ENCODE data around the gene M1AP.

Gene M1AP, protein sequence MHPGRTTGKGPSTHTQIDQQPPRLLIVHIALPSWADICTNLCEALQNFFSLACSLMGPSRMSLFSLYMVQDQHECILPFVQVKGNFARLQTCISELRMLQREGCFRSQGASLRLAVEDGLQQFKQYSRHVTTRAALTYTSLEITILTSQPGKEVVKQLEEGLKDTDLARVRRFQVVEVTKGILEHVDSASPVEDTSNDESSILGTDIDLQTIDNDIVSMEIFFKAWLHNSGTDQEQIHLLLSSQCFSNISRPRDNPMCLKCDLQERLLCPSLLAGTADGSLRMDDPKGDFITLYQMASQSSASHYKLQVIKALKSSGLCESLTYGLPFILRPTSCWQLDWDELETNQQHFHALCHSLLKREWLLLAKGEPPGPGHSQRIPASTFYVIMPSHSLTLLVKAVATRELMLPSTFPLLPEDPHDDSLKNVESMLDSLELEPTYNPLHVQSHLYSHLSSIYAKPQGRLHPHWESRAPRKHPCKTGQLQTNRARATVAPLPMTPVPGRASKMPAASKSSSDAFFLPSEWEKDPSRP

DNA sequence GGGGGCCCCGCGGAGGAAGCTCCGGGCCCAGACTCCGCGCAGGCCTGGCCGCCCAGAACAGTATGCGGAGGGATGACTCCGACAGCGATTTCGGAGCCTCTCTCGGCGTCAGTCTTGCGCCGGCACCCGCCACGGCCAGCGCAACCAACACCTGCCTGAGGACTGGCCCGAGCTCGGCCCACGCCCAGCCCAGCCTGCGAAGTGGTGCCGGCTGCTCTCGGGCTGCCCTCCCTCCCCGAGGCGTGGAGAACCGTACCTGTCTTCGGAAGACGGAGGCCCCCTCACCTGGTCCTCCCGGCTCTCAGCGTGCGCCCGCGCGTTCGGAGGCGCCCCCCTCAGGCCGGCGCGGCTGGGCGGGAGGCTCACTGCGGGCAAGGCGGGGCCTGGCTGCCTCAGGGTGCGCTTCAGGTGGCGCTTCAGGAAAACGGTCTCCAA is at the start of gene M1AP:
Gene M1AP (minus strand): TSS at position 322 of the 435 bp plus-strand sequence. CDS start 8,055 bp downstream, outside the sequence.
- Histone ChIP-seq H3K4me2 (no peak within 1 kb of the TSS), H3K36me3 (no peaks in the 10 kb centered on the region), H3K27me3 (no peaks in the 10 kb centered on the region), H4K20me1 (no peaks in the 10 kb centered on the region), H3K4me3 (no peak within 1 kb of the TSS; the same call in 1 of the 2 replicates), H3K27ac (no peak within 1 kb of the TSS), H3K4me1 (no peaks in the 10 kb centered on the region), H3K9ac (no peak within 1 kb of the TSS), H3K9me3 (peaks cover 10% of the 10 kb centered on the region)
- no peak for TF ChIP-seq Cebpa-rat (IDR thresholded peaks at IDR 0.05)

DNA sequence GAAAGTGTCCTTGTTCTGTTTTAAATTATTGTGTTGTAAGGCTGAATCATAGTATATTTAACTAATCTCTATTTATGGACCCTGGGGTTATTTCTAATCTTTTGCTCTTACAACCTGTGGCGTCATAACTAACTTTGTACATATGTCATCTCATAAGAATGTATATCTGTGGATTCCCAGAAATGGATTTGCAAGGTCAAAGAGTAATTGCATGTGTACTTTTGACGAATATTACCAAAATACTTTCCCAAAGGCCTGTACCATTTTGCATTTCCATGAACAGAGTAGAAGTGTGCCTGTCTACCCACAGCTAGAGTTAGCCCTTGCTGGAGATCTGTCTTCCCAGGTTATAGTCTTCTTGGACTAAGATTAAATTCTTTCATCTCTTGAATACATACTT is 48.7 kb upstream of the M1AP start:
- H3K4me3 ChIP-seq: no peak overlapping the region
- no peak overlapping the region for H3K4me2 ChIP-seq
- no peaks in the 10 kb centered on the region for H3K9me3 ChIP-seq
- H3K27ac ChIP-seq: no peak overlapping the region
- no peaks in the 10 kb centered on the region for H3K36me3 ChIP-seq
- H3K9ac ChIP-seq: no peak overlapping the region
- H3K27me3 ChIP-seq: no peaks in the 10 kb centered on the region
- no peaks in the 10 kb centered on the region for H4K20me1 ChIP-seq
- peaks cover 13% of the 10 kb centered on the region; the same call in 1 of the 2 replicates for H3K4me1 ChIP-seq
- TF ChIP-seq Cebpa-rat (IDR thresholded peaks at IDR 0.05): no peak

DNA sequence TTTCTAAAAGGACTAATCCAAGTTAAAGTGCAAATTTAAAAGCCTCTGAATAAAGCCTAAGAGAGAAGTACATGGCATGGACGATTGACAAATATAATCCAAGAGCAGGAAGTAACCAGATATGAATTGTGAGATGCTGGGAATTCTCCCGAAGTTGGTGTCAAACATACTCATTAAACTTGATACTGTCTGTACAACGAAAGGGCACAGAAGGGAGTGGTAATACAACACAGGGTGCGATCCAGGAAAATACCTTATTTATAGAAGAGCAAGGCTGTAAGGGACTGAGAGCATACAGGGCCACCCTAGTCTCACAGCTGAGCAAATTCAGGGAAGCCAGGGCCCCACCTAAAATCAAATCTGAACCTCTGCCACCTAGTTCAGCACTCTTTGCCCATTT is 47.5 kb upstream of the M1AP start:
- Histone ChIP-seq H3K27ac (no peak overlapping the region), H3K36me3 (no peaks in the 10 kb centered on the region), H3K9me3 (no peaks in the 10 kb centered on the region), H4K20me1 (no peaks in the 10 kb centered on the region), H3K4me2 (no peak overlapping the region), H3K4me3 (no peak overlapping the region), H3K27me3 (no peaks in the 10 kb centered on the region), H3K9ac (no peak overlapping the region), H3K4me1 (peaks cover 10% of the 10 kb centered on the region; the same call in 1 of the 2 replicates)
- TF ChIP-seq Cebpa-rat (IDR thresholded peaks at IDR 0.05): no peak

DNA sequence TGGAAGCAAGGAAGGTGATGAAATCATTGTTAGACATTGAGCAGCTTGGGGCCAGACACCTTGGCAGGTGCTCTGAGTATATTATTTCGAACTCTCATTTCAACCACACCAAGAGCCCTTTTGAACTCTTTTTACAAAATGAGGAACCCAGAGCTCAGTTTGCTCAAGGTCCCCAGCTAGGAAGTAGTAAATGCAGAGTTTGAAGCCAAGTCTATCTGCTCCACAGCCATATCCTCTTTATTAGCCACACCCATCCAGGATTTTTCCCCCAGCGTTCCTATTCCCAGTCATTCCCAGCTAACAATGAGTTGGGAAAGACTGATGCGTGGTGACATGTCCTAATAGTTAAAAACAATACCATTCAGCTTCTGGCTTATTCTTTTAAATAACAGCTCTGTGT is 46.2 kb upstream of the M1AP start:
- no peaks in the 10 kb centered on the region for H3K27me3 ChIP-seq
- H3K9ac ChIP-seq: no peak overlapping the region
- no peaks in the 10 kb centered on the region for H4K20me1 ChIP-seq
- 0 out of 2 replicates have a peak, but pooled peaks cover 7% of the 10 kb centered on the region for H3K4me1 ChIP-seq
- H3K36me3 ChIP-seq: no peaks in the 10 kb centered on the region
- no peak overlapping the region for H3K27ac ChIP-seq
- TF ChIP-seq Cebpa-rat (IDR thresholded peaks at IDR 0.05): no peak
- H3K9me3 ChIP-seq: no peaks in the 10 kb centered on the region
- H3K4me3 ChIP-seq: no peak overlapping the region
- no peak overlapping the region for H3K4me2 ChIP-seq

DNA sequence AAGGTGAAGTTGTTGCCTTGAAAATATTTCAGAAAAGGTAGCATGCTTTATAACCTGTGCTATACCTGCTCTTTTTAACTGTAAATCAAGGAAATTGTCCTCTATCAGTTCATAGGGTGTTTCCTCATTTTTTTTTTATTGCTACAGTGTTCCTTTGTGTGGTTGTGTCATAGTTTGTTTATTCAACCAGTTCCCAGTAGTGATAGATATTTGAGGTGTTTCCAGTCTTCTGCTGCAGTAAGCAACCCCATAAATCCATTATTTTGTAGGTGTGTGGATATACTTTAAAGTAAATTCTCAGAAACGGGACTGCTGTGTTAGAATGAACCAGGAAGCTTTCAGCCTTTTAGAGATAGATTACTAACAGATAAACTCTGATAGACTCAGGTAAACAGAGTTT is 45.5 kb upstream of the M1AP start:
- H3K9ac ChIP-seq: no peak overlapping the region
- H3K9me3 ChIP-seq: no peaks in the 10 kb centered on the region
- no peak overlapping the region for H3K27ac ChIP-seq
- H3K36me3 ChIP-seq: no peaks in the 10 kb centered on the region
- TF ChIP-seq Cebpa-rat (IDR thresholded peaks at IDR 0.05): no peak
- 0 out of 2 replicates have a peak, but pooled peaks cover 7% of the 10 kb centered on the region for H3K4me1 ChIP-seq
- H4K20me1 ChIP-seq: no peaks in the 10 kb centered on the region
- no peaks in the 10 kb centered on the region for H3K27me3 ChIP-seq
- no peak overlapping the region for H3K4me3 ChIP-seq
- H3K4me2 ChIP-seq: no peak overlapping the region

DNA sequence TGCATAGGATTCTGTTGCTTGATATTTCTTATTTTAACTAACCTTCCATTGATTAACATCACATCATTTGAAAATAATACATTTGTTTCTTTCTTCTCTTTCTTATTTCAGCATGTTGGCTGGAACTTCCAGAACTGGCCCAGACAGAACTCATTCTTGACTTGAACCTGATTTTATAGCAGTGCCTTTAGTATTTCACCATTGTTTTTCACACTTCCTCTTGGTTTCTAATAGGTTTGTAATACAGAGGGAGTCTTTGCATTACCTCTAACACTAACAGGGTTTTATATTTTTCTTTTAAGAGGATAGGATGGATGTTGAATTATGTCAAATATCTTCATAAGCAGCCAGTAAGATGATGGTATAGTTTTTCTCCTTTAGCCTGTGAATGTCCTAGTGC is 45.1 kb upstream of the M1AP start:
- no peak for TF ChIP-seq Cebpa-rat (IDR thresholded peaks at IDR 0.05)
- Histone ChIP-seq H3K4me3 (no peak overlapping the region), H3K27ac (no peak overlapping the region), H3K27me3 (no peaks in the 10 kb centered on the region), H3K9me3 (no peaks in the 10 kb centered on the region), H3K4me1 (0 out of 2 replicates have a peak, but pooled peaks cover 7% of the 10 kb centered on the region), H3K9ac (no peak overlapping the region), H4K20me1 (no peaks in the 10 kb centered on the region), H3K4me2 (no peak overlapping the region), H3K36me3 (no peaks in the 10 kb centered on the region)

DNA sequence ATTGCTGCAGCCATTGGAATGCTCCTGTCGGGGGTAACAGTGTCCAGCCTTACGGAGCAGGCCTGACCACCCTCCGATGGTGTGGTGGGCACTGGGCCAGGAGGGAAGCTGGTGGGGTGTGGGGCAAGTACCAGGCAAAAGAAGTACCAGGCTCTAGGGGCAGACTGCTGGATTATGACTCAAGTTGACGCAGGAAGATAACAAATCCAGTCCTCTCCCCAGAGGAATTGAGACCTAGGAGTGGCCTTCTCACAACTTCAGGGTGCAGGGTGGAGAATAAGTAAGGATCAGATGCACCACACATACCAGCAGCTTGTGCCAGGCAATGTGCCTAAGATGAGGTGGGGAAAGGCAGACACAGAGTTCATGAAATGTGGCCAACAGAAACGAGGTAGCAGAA is 43.8 kb upstream of the M1AP start:
- H3K27ac ChIP-seq: no peak overlapping the region
- H3K9me3 ChIP-seq: no peaks in the 10 kb centered on the region
- no peak overlapping the region for H3K9ac ChIP-seq
- H3K36me3 ChIP-seq: no peaks in the 10 kb centered on the region
- no peaks in the 10 kb centered on the region for H4K20me1 ChIP-seq
- no peak for TF ChIP-seq Cebpa-rat (IDR thresholded peaks at IDR 0.05)
- H3K4me2 ChIP-seq: no peak overlapping the region
- H3K27me3 ChIP-seq: no peaks in the 10 kb centered on the region
- H3K4me3 ChIP-seq: no peak overlapping the region
- H3K4me1 ChIP-seq: 0 out of 2 replicates have a peak, but pooled peaks cover 7% of the 10 kb centered on the region

DNA sequence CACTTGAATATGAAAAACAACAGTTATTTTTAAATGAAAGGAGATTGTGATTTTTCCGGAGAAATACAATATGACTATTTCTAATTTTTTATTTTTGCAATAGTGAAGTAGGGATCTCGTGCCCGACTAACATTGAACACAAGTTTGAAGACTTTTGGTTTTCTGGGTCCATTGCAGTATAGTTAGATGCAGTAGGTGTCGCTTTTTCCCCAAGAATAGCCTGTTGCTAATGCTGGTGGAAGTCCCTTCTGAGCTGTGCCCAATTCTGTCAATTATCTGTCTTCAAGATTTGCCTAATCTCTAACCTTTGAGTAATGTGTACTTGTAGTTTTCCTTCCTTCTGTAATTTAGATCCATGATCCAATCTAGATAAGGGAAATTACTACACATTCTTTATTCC is 42.4 kb upstream of the M1AP start:
- Histone ChIP-seq H3K27me3 (no peaks in the 10 kb centered on the region), H3K9me3 (no peaks in the 10 kb centered on the region), H3K4me1 (0 out of 2 replicates have a peak, but pooled peaks cover 7% of the 10 kb centered on the region), H3K4me3 (no peak overlapping the region), H3K9ac (no peak overlapping the region), H3K27ac (no peak overlapping the region), H4K20me1 (no peaks in the 10 kb centered on the region), H3K4me2 (no peak overlapping the region), H3K36me3 (no peaks in the 10 kb centered on the region)
- TF ChIP-seq Cebpa-rat (IDR thresholded peaks at IDR 0.05): no peak

DNA sequence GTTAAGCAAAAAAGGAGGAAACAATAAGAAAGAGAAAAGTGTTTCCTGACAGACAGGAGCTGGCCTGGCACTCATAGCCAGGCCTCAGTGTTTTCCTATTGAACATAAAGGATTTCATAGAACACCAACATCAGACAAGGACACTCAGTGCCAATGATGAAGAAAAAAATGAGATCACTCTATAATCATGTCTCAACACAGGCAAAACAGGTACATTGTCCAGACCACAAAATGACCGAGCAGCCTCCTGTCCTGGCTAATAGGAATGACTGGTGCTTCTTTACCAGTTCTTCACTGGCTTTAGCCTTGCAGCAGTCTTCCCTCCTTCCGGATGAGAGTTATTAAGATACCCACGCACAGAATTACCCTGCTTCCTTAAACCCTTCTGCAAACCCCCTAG is 41.5 kb upstream of the M1AP start:
- H3K9ac ChIP-seq: no peak overlapping the region
- H3K27me3 ChIP-seq: no peaks in the 10 kb centered on the region
- peaks cover 8% of the 10 kb centered on the region; the same call in 1 of the 2 replicates for H3K4me1 ChIP-seq
- no peaks in the 10 kb centered on the region for H3K9me3 ChIP-seq
- no peak overlapping the region for H3K4me3 ChIP-seq
- no peak overlapping the region for H3K4me2 ChIP-seq
- H3K36me3 ChIP-seq: no peaks in the 10 kb centered on the region
- no peak overlapping the region for H3K27ac ChIP-seq
- H4K20me1 ChIP-seq: no peaks in the 10 kb centered on the region
- TF ChIP-seq Cebpa-rat (IDR thresholded peaks at IDR 0.05): no peak

DNA sequence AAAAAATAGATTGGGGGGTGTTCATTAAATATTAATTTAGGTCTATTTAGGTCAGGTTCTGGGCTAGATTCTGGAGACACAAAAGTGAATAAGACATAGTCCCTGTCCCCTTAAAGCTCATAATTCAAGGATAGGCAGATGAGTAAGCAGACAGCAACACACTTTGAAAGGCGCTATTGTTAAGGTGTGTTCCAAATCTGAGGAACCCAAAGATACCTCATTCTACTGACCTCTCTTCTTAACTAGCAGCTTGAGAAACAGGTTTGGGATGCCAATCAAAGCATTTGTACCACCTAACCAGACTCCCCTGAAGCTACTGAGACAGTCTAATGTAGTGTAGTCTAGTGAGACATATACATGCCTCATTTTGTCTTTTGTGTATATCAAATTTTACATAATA is 40.8 kb upstream of the M1AP start:
- no peaks in the 10 kb centered on the region for H3K36me3 ChIP-seq
- H3K9ac ChIP-seq: no peak overlapping the region
- no peak overlapping the region for H3K4me3 ChIP-seq
- H3K9me3 ChIP-seq: no peaks in the 10 kb centered on the region
- H3K27ac ChIP-seq: no peak overlapping the region
- no peak overlapping the region for H3K4me2 ChIP-seq
- no peaks in the 10 kb centered on the region for H4K20me1 ChIP-seq
- H3K27me3 ChIP-seq: no peaks in the 10 kb centered on the region
- TF ChIP-seq Cebpa-rat (IDR thresholded peaks at IDR 0.05): no peak
- peaks cover 14% of the 10 kb centered on the region; the same call in 1 of the 2 replicates for H3K4me1 ChIP-seq

All from BLaER1 (cell line).